Activated T-helper 1 cell treated with anti-CD3 and anti-CD28 coated beads, Interleukin-12 subunit alpha, Interleukin-12 subunit beta, Interleukin-2, Interleukin-4 antibody, amounts not matched to agents 30 ng/mL and 10 ng/mL and 1 ng/mL, durations not matched to agents 14 hours and 24 hours and 36 hours (primary cell): ENCODE measurements around the gene CPNE4. TPM values are rescaled to one million over a fixed set of nuclear protein-coding genes. Genes with fewer than 3 reads are reported as not detected.

Experiments
- DNase-seq: peaks from one replicate; pipeline ENCODE4 v3.0.0; 2021; ENCODE audit warnings: low spot score
- H3K27ac Mint-ChIP-seq: one replicate; pipeline ENCODE4 v1.8.0; 2021; ENCODE audit warnings: mild to moderate bottlenecking, mixed read lengths
- H3K27me3 Mint-ChIP-seq: one replicate; pipeline ENCODE4 v1.8.0; 2022; ENCODE audit warnings: mild to moderate bottlenecking, moderate library complexity, mixed read lengths; ENCODE audit not compliant: insufficient read depth
- H3K36me3 Mint-ChIP-seq: one replicate; pipeline ENCODE4 v1.8.0; 2021; ENCODE audit warnings: low read depth, mixed read lengths
- H3K4me1 Mint-ChIP-seq: one replicate; pipeline ENCODE4 v1.8.0; 2021; ENCODE audit warnings: low read depth, mixed read lengths
- H3K4me3 Mint-ChIP-seq: one replicate; pipeline ENCODE4 v1.8.0; 2021; ENCODE audit warnings: mild to moderate bottlenecking, moderate library complexity, mixed read lengths
- H3K9me3 Mint-ChIP-seq: one replicate; pipeline ENCODE4 v1.8.0; 2021; ENCODE audit warnings: mixed read lengths
- intact Hi-C: fragments of 100-400 bp; cut with micrococcal nuclease; formaldehyde crosslinking; loops from one replicate; pipeline ENCODE4 v1.15.1; 2024
- total RNA-seq: library from RNA; stranded (reverse); gene quantifications from 2 replicates; pipeline ENCODE4 v1.2.3, GENCODE V29; 2022

CPNE4 gene
- total RNA-seq, 1 donor from 2014 or later = not detected

- H3K4me3 Mint-ChIP-seq = no peak overlapping the region
- no peak for DNase-seq
- intact Hi-C loops = no loop called here
Measured at GRCh38 chr3:131821191-131821762, 213.5 kb downstream of the CPNE4 start.

GRCh38 chr3:131819381-131820055 lies 215.3 kb downstream of the CPNE4 start:
- Mint-ChIP-seq H3K36me3 (no peaks in the 10 kb centered on the region), H3K27me3 (peaks cover 1% of the 10 kb centered on the region), H3K27ac (no peak overlapping the region), H3K4me1 (no peaks in the 10 kb centered on the region), H3K9me3 (no peaks in the 10 kb centered on the region), H3K4me3 (no peak overlapping the region)
- no peak for DNase-seq
- intact Hi-C loops = no loop called here

More at GRCh38 chr3:131821191-131821762, 213.5 kb downstream of the CPNE4 start:
- Mint-ChIP-seq H3K36me3 (no peaks in the 10 kb centered on the region), H3K4me1 (no peaks in the 10 kb centered on the region), H3K9me3 (no peaks in the 10 kb centered on the region), H3K27me3 (peaks cover 1% of the 10 kb centered on the region), H3K27ac (no peak overlapping the region)

- H3K36me3 Mint-ChIP-seq = no peaks in the 10 kb centered on the region
- no peak for DNase-seq
- H3K9me3 Mint-ChIP-seq = no peaks in the 10 kb centered on the region
Measured at GRCh38 chr3:131812433-131812832, 222.4 kb downstream of the CPNE4 start.

GRCh38 chr3:131811481-131811880 lies 223.3 kb downstream of the CPNE4 start:
- Mint-ChIP-seq H3K9me3 (no peaks in the 10 kb centered on the region), H3K27ac (no peak overlapping the region), H3K36me3 (no peaks in the 10 kb centered on the region), H3K4me1 (no peaks in the 10 kb centered on the region), H3K27me3 (no peaks in the 10 kb centered on the region), H3K4me3 (no peak overlapping the region)
- intact Hi-C loops = no loop called here
- DNase-seq = no peak

More at GRCh38 chr3:131812433-131812832, 222.4 kb downstream of the CPNE4 start:
- H3K4me1 Mint-ChIP-seq = no peaks in the 10 kb centered on the region
- no peaks in the 10 kb centered on the region for H3K27me3 Mint-ChIP-seq
- intact Hi-C loops = no loop called here
- H3K27ac Mint-ChIP-seq = no peak overlapping the region
- no peak overlapping the region for H3K4me3 Mint-ChIP-seq

GRCh38 chr3:131807822-131808221 lies 227.0 kb downstream of the CPNE4 start:
- Mint-ChIP-seq H3K4me3 (no peak overlapping the region), H3K4me1 (no peaks in the 10 kb centered on the region), H3K36me3 (no peaks in the 10 kb centered on the region), H3K9me3 (no peaks in the 10 kb centered on the region), H3K27ac (no peak overlapping the region), H3K27me3 (no peaks in the 10 kb centered on the region)
- intact Hi-C loops = no loop called here
- DNase-seq = no peak

GRCh38 chr3:131806736-131807135 lies 228.1 kb downstream of the CPNE4 start:
- DNase-seq = no peak
- H3K27me3 Mint-ChIP-seq = no peaks in the 10 kb centered on the region
- no peaks in the 10 kb centered on the region for H3K4me1 Mint-ChIP-seq
- intact Hi-C loops = no loop called here
- H3K4me3 Mint-ChIP-seq = no peak overlapping the region
- H3K27ac Mint-ChIP-seq = no peak overlapping the region
- H3K36me3 Mint-ChIP-seq = no peaks in the 10 kb centered on the region
- H3K9me3 Mint-ChIP-seq = no peaks in the 10 kb centered on the region

- no peaks in the 10 kb centered on the region for H3K36me3 Mint-ChIP-seq
- no peak overlapping the region for H3K4me3 Mint-ChIP-seq
- intact Hi-C loops = no loop called here
- DNase-seq = no peak
- H3K9me3 Mint-ChIP-seq = no peaks in the 10 kb centered on the region
- no peaks in the 10 kb centered on the region for H3K4me1 Mint-ChIP-seq
- no peaks in the 10 kb centered on the region for H3K27me3 Mint-ChIP-seq
- no peak overlapping the region for H3K27ac Mint-ChIP-seq
Measured at GRCh38 chr3:131804565-131805133, 230.2 kb downstream of the CPNE4 start.

- Mint-ChIP-seq H3K4me1 (no peaks in the 10 kb centered on the region), H3K4me3 (no peak overlapping the region), H3K9me3 (no peaks in the 10 kb centered on the region), H3K27me3 (no peaks in the 10 kb centered on the region), H3K36me3 (no peaks in the 10 kb centered on the region), H3K27ac (no peak overlapping the region)
- DNase-seq = no peak
- intact Hi-C loops = no loop called here
Measured at GRCh38 chr3:131803113-131803512, 231.7 kb downstream of the CPNE4 start.

- H3K27me3 Mint-ChIP-seq = no peaks in the 10 kb centered on the region
- intact Hi-C loops = no loop called here
- H3K9me3 Mint-ChIP-seq = no peaks in the 10 kb centered on the region
- H3K36me3 Mint-ChIP-seq = no peaks in the 10 kb centered on the region
- peaks cover under 1% of the 10 kb centered on the region for H3K4me1 Mint-ChIP-seq
- DNase-seq = no peak
- no peak overlapping the region for H3K4me3 Mint-ChIP-seq
- no peak overlapping the region for H3K27ac Mint-ChIP-seq
Measured at GRCh38 chr3:131802029-131802428, 232.8 kb downstream of the CPNE4 start.

- Mint-ChIP-seq H3K27me3 (no peaks in the 10 kb centered on the region), H3K27ac (no peak overlapping the region), H3K36me3 (no peaks in the 10 kb centered on the region), H3K4me3 (no peak overlapping the region), H3K4me1 (peaks cover 5% of the 10 kb centered on the region), H3K9me3 (no peaks in the 10 kb centered on the region)
- DNase-seq = no peak
- intact Hi-C loops = no loop called here
Measured at GRCh38 chr3:131801566-131801965, 233.2 kb downstream of the CPNE4 start.

- DNase-seq = no peak
Measured at GRCh38 chr3:131797776-131798175, 237.0 kb downstream of the CPNE4 start.

GRCh38 chr3:131796558-131797198 lies 238.1 kb downstream of the CPNE4 start:
- Mint-ChIP-seq H3K9me3 (no peaks in the 10 kb centered on the region), H3K36me3 (no peaks in the 10 kb centered on the region), H3K4me1 (peaks cover 10% of the 10 kb centered on the region), H3K27me3 (no peaks in the 10 kb centered on the region), H3K27ac (no peak overlapping the region), H3K4me3 (no peak overlapping the region)
- intact Hi-C loops = no loop called here
- no peak for DNase-seq

More at GRCh38 chr3:131797776-131798175, 237.0 kb downstream of the CPNE4 start:
- Mint-ChIP-seq H3K4me3 (no peak overlapping the region), H3K27me3 (no peaks in the 10 kb centered on the region), H3K36me3 (no peaks in the 10 kb centered on the region), H3K4me1 (peaks cover 10% of the 10 kb centered on the region), H3K9me3 (no peaks in the 10 kb centered on the region), H3K27ac (no peak overlapping the region)
- intact Hi-C loops = no loop called here

GRCh38 chr3:131796111-131796510 lies 238.7 kb downstream of the CPNE4 start:
- peaks cover 10% of the 10 kb centered on the region for H3K4me1 Mint-ChIP-seq
- no peak overlapping the region for H3K4me3 Mint-ChIP-seq
- H3K27ac Mint-ChIP-seq = no peak overlapping the region
- intact Hi-C loops = no loop called here
- H3K36me3 Mint-ChIP-seq = no peaks in the 10 kb centered on the region
- H3K27me3 Mint-ChIP-seq = no peaks in the 10 kb centered on the region
- H3K9me3 Mint-ChIP-seq = no peaks in the 10 kb centered on the region
- DNase-seq = no peak
